Astrocyte (in vitro differentiated cells and primary cell): ENCODE measurements around the gene ATG9B. TPM values are rescaled to one million over a fixed set of nuclear protein-coding genes. Genes with fewer than 3 reads are reported as not detected.
"Not testable (repeated sequence)": the region's sequence is repeated elsewhere in the genome, so short reads cannot be mapped to it uniquely, and the experiment has no call there.

Experiments
- DNase-seq: peaks from one replicate; pipeline ENCODE4 v3.0.0-alpha.2; 2010; ENCODE audit warnings: low read depth
- FAIRE-seq: peaks from 2 replicates; lab custom pipeline; 2011; peaks lifted over from hg19 to GRCh38; lab: Jason Lieb, UNC
- H2AFZ ChIP-seq: 2 replicates; pipeline ENCODE4 v1.6.0; 2012; ENCODE audit warnings: low read depth, low read length, inconsistent platforms
- H3K27ac ChIP-seq: 2 replicates; pipeline ENCODE4 v1.5.1; 2011; ENCODE audit warnings: low read depth, low read length, inconsistent platforms
- H3K27me3 ChIP-seq: 2 replicates; pipeline ENCODE4 v1.6.0; 2011; ENCODE audit warnings: low read length, inconsistent platforms; ENCODE audit not compliant: insufficient read depth
- H3K36me3 ChIP-seq: 2 replicates; pipeline ENCODE4 v1.5.1; 2011; ENCODE audit warnings: low read length, inconsistent platforms; ENCODE audit not compliant: insufficient read depth
- H3K4me1 ChIP-seq: 2 replicates; pipeline ENCODE4 v1.5.1; 2011; ENCODE audit warnings: low read length, inconsistent platforms; ENCODE audit not compliant: insufficient read depth
- H3K4me2 ChIP-seq: 2 replicates; pipeline ENCODE4 v1.6.0; 2012; ENCODE audit warnings: low read length, inconsistent platforms
- H3K4me3 ChIP-seq: 2 replicates; pipeline ENCODE4 v1.5.1; 2011; ENCODE audit warnings: low read depth, mild to moderate bottlenecking, low read length, inconsistent platforms; ENCODE audit not compliant: insufficient read depth
- H3K79me2 ChIP-seq: 2 replicates; pipeline ENCODE4 v1.6.0; 2012; ENCODE audit warnings: mild to moderate bottlenecking, low read length, inconsistent platforms; ENCODE audit not compliant: insufficient read depth
- H3K9ac ChIP-seq: 2 replicates; pipeline ENCODE4 v1.6.0; 2012; ENCODE audit warnings: mild to moderate bottlenecking, low read length, inconsistent platforms
- H3K9me3 ChIP-seq: 2 replicates; pipeline ENCODE4 v1.5.1; 2012; ENCODE audit warnings: low read depth, mild to moderate bottlenecking, low read length, inconsistent platforms; ENCODE audit not compliant: insufficient read depth
- H4K20me1 ChIP-seq: 2 replicates; pipeline ENCODE4 v1.6.0; 2012; ENCODE audit warnings: low read length, inconsistent platforms; ENCODE audit not compliant: insufficient read depth
- H3K27ac Mint-ChIP-seq: one replicate; pipeline ENCODE4 v1.8.0; 2021; ENCODE audit warnings: mild to moderate bottlenecking, mixed read lengths; ENCODE audit not compliant: unreplicated experiment
- H3K27me3 Mint-ChIP-seq: one replicate; pipeline ENCODE4 v1.8.0; 2021; ENCODE audit warnings: low read depth, mixed read lengths; ENCODE audit not compliant: unreplicated experiment
- H3K36me3 Mint-ChIP-seq: one replicate; pipeline ENCODE4 v1.8.0; 2021; ENCODE audit warnings: low read depth, mixed read lengths; ENCODE audit not compliant: unreplicated experiment
- H3K4me1 Mint-ChIP-seq: one replicate; pipeline ENCODE4 v1.8.0; 2021; ENCODE audit warnings: low read depth, mixed read lengths; ENCODE audit not compliant: unreplicated experiment
- H3K4me3 Mint-ChIP-seq: one replicate; pipeline ENCODE4 v1.8.0; 2021; ENCODE audit warnings: mild to moderate bottlenecking, moderate library complexity, mixed read lengths; ENCODE audit not compliant: unreplicated experiment
- H3K9me3 Mint-ChIP-seq: one replicate; pipeline ENCODE4 v1.8.0; 2021; ENCODE audit warnings: mild to moderate bottlenecking, mixed read lengths; ENCODE audit not compliant: unreplicated experiment
- EZH2 ChIP-seq: IDR thresholded peaks from 2 replicates; pipeline ENCODE4 v1.6.1; 2012; ENCODE audit warnings: mild to moderate bottlenecking, low read length, inconsistent platforms; ENCODE audit not compliant: insufficient read depth
- total RNA-seq: library from RNA; stranded (reverse); gene quantifications from 2 replicates; pipeline ENCODE4 v1.2.1, GENCODE V29; 2021
- TF ChIP-seq, protein P1 (sequence below): IDR thresholded peaks from 2 replicates; pipeline ENCODE4 v1.5.1; 2011; ENCODE audit warnings: low read depth, mild to moderate bottlenecking, inconsistent platforms, low read length, moderate library complexity; ENCODE audit not compliant: insufficient read depth

The ATG9B gene
- total RNA-seq, 1 donor from 2014 or later, result 2.2 TPM

DNA sequence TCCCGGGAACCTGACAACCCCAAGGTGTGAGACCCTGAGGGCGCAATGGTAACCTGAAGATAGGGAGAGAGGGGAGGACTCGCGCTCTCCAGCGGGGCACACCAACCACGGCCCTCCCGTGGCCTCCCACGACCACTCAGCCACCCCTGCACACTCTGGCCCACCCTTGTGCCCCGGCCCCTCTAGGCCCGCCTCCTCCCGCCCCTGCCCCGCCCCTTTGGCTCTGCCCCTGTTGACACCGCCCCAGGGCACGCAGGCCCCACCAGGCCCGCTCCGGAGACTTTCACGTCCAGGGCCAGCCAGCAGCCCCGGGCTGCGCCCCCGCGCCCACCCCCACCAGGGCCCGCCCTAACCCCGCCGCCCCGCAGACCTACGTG, 10.9 kb downstream of the ATG9B start:
- peaks cover 12% of the 10 kb centered on the region for H3K27me3 ChIP-seq
- Mint-ChIP-seq H3K27me3 (peaks cover 44% of the 10 kb centered on the region), H3K36me3 (peaks cover 12% of the 10 kb centered on the region), H3K9me3 (peaks cover 2% of the 10 kb centered on the region), H3K27ac (no peak overlapping the region), H3K4me3 (no peak overlapping the region), H3K4me1 (peaks cover 15% of the 10 kb centered on the region)
- DNase-seq (no peak), FAIRE-seq (no peak)
- H3K4me2 ChIP-seq, result peak overlapping the region; percentile 86
- H3K9me3 ChIP-seq, result no peaks in the 10 kb centered on the region
- H3K4me1 ChIP-seq, result peaks cover 17% of the 10 kb centered on the region
- H3K4me3 ChIP-seq, result no peak overlapping the region
- no peak for TF ChIP-seq EZH2
- TF ChIP-seq, protein P1, sequence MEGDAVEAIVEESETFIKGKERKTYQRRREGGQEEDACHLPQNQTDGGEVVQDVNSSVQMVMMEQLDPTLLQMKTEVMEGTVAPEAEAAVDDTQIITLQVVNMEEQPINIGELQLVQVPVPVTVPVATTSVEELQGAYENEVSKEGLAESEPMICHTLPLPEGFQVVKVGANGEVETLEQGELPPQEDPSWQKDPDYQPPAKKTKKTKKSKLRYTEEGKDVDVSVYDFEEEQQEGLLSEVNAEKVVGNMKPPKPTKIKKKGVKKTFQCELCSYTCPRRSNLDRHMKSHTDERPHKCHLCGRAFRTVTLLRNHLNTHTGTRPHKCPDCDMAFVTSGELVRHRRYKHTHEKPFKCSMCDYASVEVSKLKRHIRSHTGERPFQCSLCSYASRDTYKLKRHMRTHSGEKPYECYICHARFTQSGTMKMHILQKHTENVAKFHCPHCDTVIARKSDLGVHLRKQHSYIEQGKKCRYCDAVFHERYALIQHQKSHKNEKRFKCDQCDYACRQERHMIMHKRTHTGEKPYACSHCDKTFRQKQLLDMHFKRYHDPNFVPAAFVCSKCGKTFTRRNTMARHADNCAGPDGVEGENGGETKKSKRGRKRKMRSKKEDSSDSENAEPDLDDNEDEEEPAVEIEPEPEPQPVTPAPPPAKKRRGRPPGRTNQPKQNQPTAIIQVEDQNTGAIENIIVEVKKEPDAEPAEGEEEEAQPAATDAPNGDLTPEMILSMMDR, result no peak
- no peak overlapping the region for H3K9ac ChIP-seq
- no peak overlapping the region for H3K27ac ChIP-seq
- no peaks in the 10 kb centered on the region for H3K36me3 ChIP-seq
- H3K79me2 ChIP-seq, result no peaks in the 10 kb centered on the region
- H4K20me1 ChIP-seq, result no peaks in the 10 kb centered on the region
- peak overlapping the region; percentile 94 for H2AFZ ChIP-seq

DNA sequence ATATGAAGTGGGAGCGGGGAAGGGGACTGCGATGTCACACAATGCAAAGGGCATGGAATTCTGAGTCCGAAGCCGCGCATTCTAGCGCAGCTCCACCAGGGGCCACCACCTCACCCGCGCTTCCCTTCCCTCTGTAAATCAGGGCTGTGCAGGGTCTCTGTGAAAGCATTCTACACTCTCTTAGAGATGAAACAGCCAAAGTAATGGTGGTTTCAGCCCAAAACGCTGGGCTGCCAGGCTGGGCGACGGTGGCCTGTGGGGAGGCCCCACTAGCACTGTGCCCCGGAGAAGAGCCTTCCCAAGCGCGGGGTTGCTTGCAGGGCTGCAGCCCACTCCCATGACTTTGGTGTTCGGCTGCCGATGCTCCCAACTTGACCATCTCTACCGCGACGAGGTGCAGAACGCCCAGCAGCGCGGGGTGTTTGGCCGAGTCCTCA, 11.4 kb downstream of the ATG9B start:
- Histone ChIP-seq H4K20me1 (no peaks in the 10 kb centered on the region), H3K79me2 (no peaks in the 10 kb centered on the region), H3K4me3 (no peak overlapping the region), H3K9me3 (no peaks in the 10 kb centered on the region), H2AFZ (peak overlapping the region; percentile 50), H3K27ac (no peak overlapping the region), H3K36me3 (no peaks in the 10 kb centered on the region), H3K9ac (no peak overlapping the region), H3K4me2 (peak overlapping the region; percentile 86), H3K4me1 (peaks cover 13% of the 10 kb centered on the region), H3K27me3 (peaks cover 11% of the 10 kb centered on the region)
- Mint-ChIP-seq H3K27me3 (peaks cover 43% of the 10 kb centered on the region), H3K9me3 (peaks cover 2% of the 10 kb centered on the region), H3K27ac (no peak overlapping the region), H3K4me3 (no peak overlapping the region), H3K36me3 (peaks cover 12% of the 10 kb centered on the region), H3K4me1 (peaks cover 15% of the 10 kb centered on the region)
- no peak for FAIRE-seq
- TF ChIP-seq, protein P1, result peak; percentile 54
- TF ChIP-seq EZH2, result no peak
- DNase-seq, result no peak

DNA sequence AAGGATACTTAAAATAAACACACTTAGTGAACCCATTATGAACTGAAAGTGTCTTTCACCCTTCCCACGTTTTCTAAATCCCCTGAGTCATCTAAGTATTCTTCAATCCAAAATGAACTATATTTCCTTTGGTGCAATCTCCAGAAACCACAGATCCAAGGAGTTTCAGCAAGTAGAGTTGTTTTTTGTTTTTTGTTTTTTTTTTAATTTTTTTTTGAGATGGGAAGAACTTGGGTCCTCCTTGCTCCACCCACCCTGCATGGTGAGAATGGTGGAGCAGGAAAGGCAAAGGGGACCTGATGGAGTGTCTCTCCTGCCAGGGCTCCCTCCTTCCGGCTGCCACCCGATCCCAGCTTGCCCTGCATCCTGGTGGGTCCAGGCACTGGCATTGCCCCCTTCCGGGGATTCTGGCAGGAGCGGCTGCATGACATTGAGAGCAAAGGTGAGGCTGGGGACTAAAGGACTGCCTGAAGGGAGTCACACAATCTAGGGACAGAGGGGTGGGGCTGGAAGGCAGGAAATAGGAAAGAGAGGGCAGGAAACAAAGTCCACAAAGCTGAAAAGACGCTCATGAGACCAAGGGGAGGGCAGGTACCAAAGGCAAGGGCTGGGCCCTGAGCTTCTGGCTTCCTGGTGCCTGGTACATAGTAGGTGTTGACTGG, 12.1 kb downstream of the ATG9B start:
- TF ChIP-seq, protein P1, result no peak
- no peak for TF ChIP-seq EZH2
- no peak overlapping the region for H3K4me2 ChIP-seq
- Mint-ChIP-seq H3K36me3 (peaks cover 12% of the 10 kb centered on the region), H3K4me3 (peak overlapping the region; percentile 68), H3K9me3 (peaks cover 2% of the 10 kb centered on the region), H3K27ac (no peak overlapping the region), H3K4me1 (peaks cover 15% of the 10 kb centered on the region), H3K27me3 (peaks cover 41% of the 10 kb centered on the region)
- no peaks in the 10 kb centered on the region for H3K9me3 ChIP-seq
- FAIRE-seq (peak; percentile 17), DNase-seq (no peak)
- H3K4me3 ChIP-seq, result no peak overlapping the region
- H3K27me3 ChIP-seq, result peaks cover 7% of the 10 kb centered on the region
- H3K4me1 ChIP-seq, result peaks cover 13% of the 10 kb centered on the region
- no peak overlapping the region for H3K9ac ChIP-seq
- H3K79me2 ChIP-seq, result no peaks in the 10 kb centered on the region
- H3K36me3 ChIP-seq, result no peaks in the 10 kb centered on the region
- no peak overlapping the region for H2AFZ ChIP-seq
- H4K20me1 ChIP-seq, result no peaks in the 10 kb centered on the region
- no peak overlapping the region for H3K27ac ChIP-seq

DNA sequence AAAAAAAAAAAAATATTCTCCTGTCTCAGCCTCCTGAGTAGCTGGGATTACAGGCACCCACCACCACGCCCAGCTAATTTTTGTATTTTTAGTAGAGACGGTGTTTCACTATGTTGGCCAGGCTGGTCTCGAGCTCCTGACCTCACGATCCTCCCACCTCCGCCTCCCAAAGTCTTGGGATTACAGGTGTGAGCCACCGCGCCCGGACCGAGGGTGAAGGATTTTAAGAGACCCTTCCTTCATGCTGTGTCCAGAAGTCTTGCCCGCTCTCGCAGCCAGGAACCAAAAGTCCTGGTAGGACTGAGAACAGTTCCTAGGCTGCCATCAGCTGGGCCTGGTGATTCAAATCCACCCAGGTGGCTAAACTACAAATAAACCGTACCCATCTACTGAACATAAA, 12.7 kb downstream of the ATG9B start:
- not testable (repeated sequence) for DNase-seq, H3K9me3 ChIP-seq, FAIRE-seq, H4K20me1 ChIP-seq, H3K9me3 Mint-ChIP-seq, H3K27ac ChIP-seq, H3K4me2 ChIP-seq, H3K4me3 ChIP-seq, H3K79me2 ChIP-seq, H2AFZ ChIP-seq, H3K9ac ChIP-seq, H3K27ac Mint-ChIP-seq, H3K36me3 ChIP-seq, H3K27me3 ChIP-seq
- H3K36me3 Mint-ChIP-seq, result peaks cover 12% of the 10 kb centered on the region
- peaks cover 15% of the 10 kb centered on the region for H3K4me1 Mint-ChIP-seq
- peaks cover 37% of the 10 kb centered on the region for H3K27me3 Mint-ChIP-seq
- peaks cover 13% of the 10 kb centered on the region for H3K4me1 ChIP-seq
- H3K4me3 Mint-ChIP-seq, result peak overlapping the region; percentile 4
